Brain microvascular endothelial cell (primary cell): ENCODE data around the gene CENPA.

Experiments
- DNase-seq: peaks from one replicate; pipeline ENCODE4 v3.0.0-alpha.2; 2020
- H3K27ac ChIP-seq: fragments of 250-450 bp; sonication (Bioruptor Pico); 2 replicates; pipeline ENCODE4 v1.5.1; 2020; ENCODE audit warnings: mild to moderate bottlenecking, moderate library complexity
- H3K27me3 ChIP-seq: fragments of 250-450 bp; sonication (Bioruptor Pico); replicated peaks from 2 replicates; pipeline ENCODE4 v1.5.1; 2020; ENCODE audit warnings: mild to moderate bottlenecking
- H3K36me3 ChIP-seq: fragments of 250-450 bp; sonication (Bioruptor Pico); replicated peaks from 2 replicates; pipeline ENCODE4 v1.5.1; 2020; ENCODE audit warnings: mild to moderate bottlenecking
- H3K4me3 ChIP-seq: 2 replicates; pipeline ENCODE4 v1.5.1; 2011; ENCODE audit warnings: low read depth, mild to moderate bottlenecking, control low read depth, low read length, moderate library complexity
- CTCF ChIP-seq: IDR thresholded peaks from 2 replicates; pipeline ENCODE4 v1.5.1; 2011; ENCODE audit warnings: low read depth, mild to moderate bottlenecking, moderate library complexity, low read length, control low read depth, inconsistent platforms; ENCODE audit errors: missing control alignments
- in situ Hi-C: cut with HindIII; loops from 2 replicates; pipeline ENCODE4 v1.10.0; 2017; ENCODE audit warnings: low sequenced_read_pairs, low pct_ligation_motif_present

CENPA gene

GRCh38 chr2:26840937-26841610 lies 55.2 kb downstream of the CENPA start:
- no peak for DNase-seq
- Histone ChIP-seq H3K27me3 (peaks cover 5% of the 10 kb centered on the region), H3K27ac (no peak overlapping the region), H3K4me3 (no peak overlapping the region), H3K36me3 (no peaks in the 10 kb centered on the region)
- in situ Hi-C loops = no loop called here
- no peak for TF ChIP-seq CTCF

- Histone ChIP-seq H3K27me3 (peaks cover 25% of the 10 kb centered on the region), H3K27ac (no peak overlapping the region), H3K4me3 (no peak overlapping the region), H3K36me3 (no peaks in the 10 kb centered on the region)
- no peak for TF ChIP-seq CTCF
- DNase-seq = no peak
- in situ Hi-C loops = no loop called here
Observed at GRCh38 chr2:26843041-26843440, 57.2 kb downstream of the CENPA start.
